HEK293T (cell line): ENCODE measurements around the gene ETF1.

Experiments
- BHLHE40 ChIP-seq: fragments of 450-650 bp; IDR thresholded peaks from 2 replicates; pipeline ENCODE4 v1.6.1; 2016; ENCODE audit warnings: mild to moderate bottlenecking, moderate library complexity, borderline replicate concordance
- HDGF ChIP-seq: fragments of 450-650 bp; IDR thresholded peaks from 2 replicates; pipeline ENCODE4 v1.6.1; 2017; ENCODE audit warnings: antibody characterized with exemption, borderline replicate concordance
- L3MBTL2 ChIP-seq: fragments of 450-650 bp; conservative IDR thresholded peaks from 2 replicates; pipeline ENCODE4 v1.6.1; 2016; ENCODE audit warnings: mild to moderate bottlenecking
- NFRKB ChIP-seq: fragments of 450-650 bp; IDR thresholded peaks from 2 replicates; pipeline ENCODE4 v1.6.1; 2016; ENCODE audit warnings: mild to moderate bottlenecking, moderate library complexity
- SUZ12 ChIP-seq: fragments of 450-650 bp; IDR thresholded peaks from 2 replicates; pipeline ENCODE4 v1.6.1; 2016; ENCODE audit warnings: mild to moderate bottlenecking

DNA sequence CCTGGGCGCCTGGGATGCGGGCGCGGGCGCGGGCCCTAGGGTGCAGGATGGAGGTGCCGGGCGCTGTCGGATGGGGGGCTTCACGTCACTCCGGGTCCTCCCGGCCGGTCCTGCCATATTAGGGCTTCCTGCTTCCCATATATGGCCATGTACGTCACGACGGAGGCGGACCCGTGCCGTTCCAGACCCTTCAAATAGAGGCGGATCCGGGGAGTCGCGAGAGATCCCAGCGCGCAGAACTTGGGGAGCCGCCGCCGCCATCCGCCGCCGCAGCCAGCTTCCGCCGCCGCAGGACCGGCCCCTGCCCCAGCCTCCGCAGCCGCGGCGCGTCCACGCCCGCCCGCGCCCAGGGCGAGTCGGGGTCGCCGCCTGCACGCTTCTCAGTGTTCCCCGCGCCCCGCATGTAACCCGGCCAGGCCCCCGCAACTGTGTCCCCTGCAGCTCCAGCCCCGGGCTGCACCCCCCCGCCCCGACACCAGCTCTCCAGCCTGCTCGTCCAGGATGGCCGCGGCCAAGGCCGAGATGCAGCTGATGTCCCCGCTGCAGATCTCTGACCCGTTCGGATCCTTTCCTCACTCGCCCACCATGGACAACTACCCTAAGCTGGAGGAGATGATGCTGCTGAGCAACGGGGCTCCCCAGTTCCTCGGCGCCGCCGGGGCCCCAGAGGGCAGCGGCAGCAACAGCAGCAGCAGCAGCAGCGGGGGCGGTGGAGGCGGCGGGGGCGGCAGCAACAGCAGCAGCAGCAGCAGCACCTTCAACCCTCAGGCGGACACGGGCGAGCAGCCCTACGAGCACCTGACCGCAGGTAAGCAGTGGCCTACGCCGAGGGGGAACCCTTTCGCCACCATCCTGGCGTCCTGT lies 77.5 kb downstream of the ETF1 start, which contains the start of gene EGR1:
- TF ChIP-seq HDGF (no peak), SUZ12 (no peak), BHLHE40 (no peak), L3MBTL2 (no peak), NFRKB (no peak)
